Astrocyte of the hippocampus (primary cell): Measurements from ENCODE around the gene CADPS.

Source experiments
- DNase-seq: peaks from one replicate; pipeline ENCODE4 v3.0.0; 2011; ENCODE audit warnings: low read depth, low spot score

Gene CADPS

GRCh38 chr3:62559831-62560445 is 315.3 kb downstream of the CADPS start:
- peak; percentile 51 for DNase-seq

- peak; percentile 50 for DNase-seq
Measured at GRCh38 chr3:62558549-62559112, 316.6 kb downstream of the CADPS start.

GRCh38 chr3:62557983-62558382 is 317.2 kb downstream of the CADPS start:
- DNase-seq: no peak

GRCh38 chr3:62557450-62557849 is 317.8 kb downstream of the CADPS start:
- no peak for DNase-seq

- no peak for DNase-seq
Measured at GRCh38 chr3:62556121-62556815, 318.9 kb downstream of the CADPS start.

GRCh38 chr3:62554264-62554799 is 320.9 kb downstream of the CADPS start:
- DNase-seq: no peak

- peak; percentile 46 for DNase-seq
Measured at GRCh38 chr3:62553811-62554210, 321.4 kb downstream of the CADPS start.

GRCh38 chr3:62551556-62551955 is 323.7 kb downstream of the CADPS start:
- DNase-seq: no peak

- no peak for DNase-seq
Measured at GRCh38 chr3:62550439-62550838, 324.8 kb downstream of the CADPS start.

GRCh38 chr3:62548528-62549205 is 326.5 kb downstream of the CADPS start:
- DNase-seq: no peak

GRCh38 chr3:62546266-62546665 is 328.9 kb downstream of the CADPS start:
- peak; percentile 41 for DNase-seq

GRCh38 chr3:62542185-62542584 is 333.0 kb downstream of the CADPS start:
- no peak for DNase-seq

GRCh38 chr3:62539762-62540161 is 335.5 kb downstream of the CADPS start:
- no peak for DNase-seq

GRCh38 chr3:62538691-62539356 is 336.4 kb downstream of the CADPS start:
- no peak for DNase-seq

GRCh38 chr3:62534326-62534725 is 340.9 kb downstream of the CADPS start:
- DNase-seq: no peak

- DNase-seq: no peak
Measured at GRCh38 chr3:62532796-62533195, 342.4 kb downstream of the CADPS start.

- no peak for DNase-seq
Measured at GRCh38 chr3:62531981-62532380, 343.2 kb downstream of the CADPS start.

- DNase-seq: no peak
Measured at GRCh38 chr3:62531493-62531892, 343.7 kb downstream of the CADPS start.

- DNase-seq: peak; percentile 65
Measured at GRCh38 chr3:62529230-62529629, 346.0 kb downstream of the CADPS start.

- no peak for DNase-seq
Measured at GRCh38 chr3:62527474-62527873, 347.7 kb downstream of the CADPS start.

GRCh38 chr3:62525281-62525680 is 349.9 kb downstream of the CADPS start:
- peak; percentile 20 for DNase-seq

GRCh38 chr3:62523672-62524071 is 351.5 kb downstream of the CADPS start:
- no peak for DNase-seq
